HK-2 (cell line): Measurements from ENCODE around the gene CHN2.

Experiments
- DNase-seq: peaks from one replicate; pipeline ENCODE4 v3.0.0-alpha.2; 2018; ENCODE audit not compliant: unreplicated experiment

Gene CHN2

DNA sequence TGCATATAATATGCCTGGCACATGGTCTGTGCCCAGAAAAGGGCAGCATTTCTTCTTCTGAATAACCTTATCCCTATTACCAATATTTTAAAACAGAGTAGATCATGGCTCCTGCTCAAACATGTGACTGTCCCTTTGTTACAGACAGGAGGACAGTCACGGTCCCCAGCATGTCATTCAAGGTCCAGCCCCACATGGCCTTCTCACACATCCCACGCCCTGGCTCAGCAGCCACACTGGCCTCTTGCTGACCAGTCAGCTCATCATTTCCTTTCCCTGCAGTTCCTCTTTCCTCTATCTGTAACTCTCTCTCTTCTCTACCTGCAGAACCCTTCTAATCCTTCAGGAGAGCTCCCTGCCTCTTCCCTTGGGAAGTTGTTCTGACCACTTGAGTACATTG lies 167.8 kb downstream of the CHN2 start:
- no peak for DNase-seq

DNA sequence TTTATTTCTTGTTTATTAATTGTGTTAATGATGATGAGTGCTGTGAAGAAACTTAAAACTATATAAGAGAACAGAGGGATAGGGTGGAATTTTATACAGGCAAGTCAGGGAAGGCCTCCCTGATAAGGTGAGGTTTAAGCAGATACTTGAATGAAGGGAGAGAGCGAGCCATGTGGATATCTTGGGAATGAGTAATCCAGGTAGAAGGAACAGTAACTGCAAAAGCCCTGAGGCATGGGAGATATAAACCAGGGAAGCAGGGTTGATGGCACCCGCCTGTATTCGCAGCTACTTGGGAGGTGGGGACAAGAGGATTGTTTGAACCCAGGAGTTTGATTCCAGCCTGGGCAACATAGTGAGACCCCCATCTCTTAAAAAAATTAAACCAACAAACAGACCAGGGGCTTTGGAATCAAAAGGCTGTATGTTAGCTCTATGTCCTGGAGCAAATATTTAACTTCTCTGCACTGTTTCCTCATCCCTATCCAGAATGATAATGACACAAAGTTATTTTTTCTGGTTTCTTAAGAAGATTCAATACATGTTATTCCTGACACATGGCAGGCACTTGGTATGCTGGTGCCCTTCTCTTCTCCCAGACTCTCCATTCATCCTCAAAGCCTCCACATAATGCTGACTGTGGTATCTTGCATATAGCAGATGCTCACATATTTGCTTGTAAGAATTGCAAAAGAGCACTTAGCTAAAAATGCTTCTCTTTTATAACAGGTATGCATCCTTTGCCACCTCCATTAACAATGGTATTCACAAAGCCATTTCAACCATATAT lies 169.3 kb downstream of the CHN2 start:
- no peak for DNase-seq

DNA sequence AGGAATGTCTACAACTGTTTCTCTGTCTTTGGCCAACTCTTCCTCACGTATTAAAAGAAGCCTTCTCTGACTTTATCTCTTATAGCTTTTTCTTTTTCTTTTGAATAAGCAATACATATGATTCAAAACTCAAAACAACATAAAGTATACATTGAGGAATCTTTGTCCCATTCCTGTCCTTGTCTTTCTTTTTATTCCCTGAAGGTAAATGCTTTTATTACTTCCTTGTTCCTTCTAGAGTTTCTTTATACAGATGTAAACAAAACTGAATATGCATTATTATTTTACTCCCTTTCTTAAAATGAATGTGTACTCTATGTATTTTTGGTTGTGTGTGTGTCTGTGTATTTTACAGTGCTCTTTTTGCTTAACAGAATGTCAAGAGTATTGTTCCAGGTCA lies 170.1 kb downstream of the CHN2 start:
- no peak for DNase-seq

DNA sequence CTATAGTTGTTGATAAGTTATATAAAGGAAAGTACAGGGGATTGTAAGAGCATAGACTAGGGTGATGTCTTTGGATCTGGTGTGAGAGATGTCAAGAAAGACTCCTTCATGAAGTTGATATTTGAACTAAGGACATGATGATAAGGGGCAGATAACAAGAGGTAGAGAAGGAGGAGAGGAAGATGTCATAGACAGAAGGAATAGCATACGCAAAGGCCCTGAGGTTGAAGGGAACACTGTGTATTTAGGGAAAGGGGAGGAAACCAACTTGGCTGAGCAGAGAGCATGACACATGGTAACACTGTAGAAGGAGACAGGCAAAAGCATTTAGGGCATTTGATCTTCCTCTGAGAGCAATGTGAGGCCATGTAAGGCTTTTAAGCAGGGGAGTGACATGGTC lies 170.8 kb downstream of the CHN2 start:
- DNase-seq = no peak

DNA sequence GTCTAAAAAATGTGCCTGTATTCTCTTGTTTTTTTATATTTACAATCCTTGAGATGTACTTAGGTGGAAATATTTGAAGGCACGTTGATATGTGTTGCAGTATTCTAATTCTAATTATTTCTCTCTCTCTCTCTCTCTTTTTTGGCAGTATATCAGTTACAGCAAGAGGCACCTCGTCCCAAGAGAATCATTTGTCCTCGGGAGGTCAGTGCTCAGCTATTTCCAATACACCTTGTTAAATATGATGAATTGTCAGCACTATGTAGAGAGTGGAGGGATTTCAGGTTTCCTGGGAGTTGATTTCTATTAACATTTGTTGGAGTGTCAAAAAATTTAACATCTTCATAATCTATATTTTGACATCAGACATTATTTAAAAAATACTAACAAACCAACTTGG lies 173.2 kb downstream of the CHN2 start:
- no peak for DNase-seq

DNA sequence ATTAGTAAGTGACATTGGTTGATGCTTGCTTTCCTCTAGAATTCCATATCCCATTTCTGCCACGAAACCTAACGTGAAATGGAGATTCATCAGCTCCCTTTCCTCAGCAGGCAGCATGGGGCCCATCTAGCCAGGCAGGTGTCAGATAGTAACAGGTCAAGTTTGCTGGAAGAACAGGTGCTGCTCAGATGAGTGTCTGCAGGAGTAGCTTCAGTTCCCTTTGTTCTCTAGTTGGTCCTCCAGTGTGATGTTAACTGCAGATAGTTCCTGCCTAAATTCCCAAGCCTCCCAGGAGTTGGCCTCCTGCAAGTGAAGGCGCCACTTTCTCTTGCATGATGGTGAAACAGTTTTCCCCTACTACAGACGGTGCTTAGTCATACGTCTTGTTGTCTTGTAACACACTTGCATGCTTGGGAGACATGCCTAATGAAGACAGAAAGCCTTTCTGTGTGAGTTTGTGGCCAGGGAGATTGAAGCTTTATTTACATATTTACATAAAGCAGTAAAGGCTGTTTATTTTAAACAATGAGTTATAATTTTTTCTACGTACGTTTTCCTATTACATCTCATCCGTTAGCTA lies 175.4 kb downstream of the CHN2 start:
- no peak for DNase-seq

DNA sequence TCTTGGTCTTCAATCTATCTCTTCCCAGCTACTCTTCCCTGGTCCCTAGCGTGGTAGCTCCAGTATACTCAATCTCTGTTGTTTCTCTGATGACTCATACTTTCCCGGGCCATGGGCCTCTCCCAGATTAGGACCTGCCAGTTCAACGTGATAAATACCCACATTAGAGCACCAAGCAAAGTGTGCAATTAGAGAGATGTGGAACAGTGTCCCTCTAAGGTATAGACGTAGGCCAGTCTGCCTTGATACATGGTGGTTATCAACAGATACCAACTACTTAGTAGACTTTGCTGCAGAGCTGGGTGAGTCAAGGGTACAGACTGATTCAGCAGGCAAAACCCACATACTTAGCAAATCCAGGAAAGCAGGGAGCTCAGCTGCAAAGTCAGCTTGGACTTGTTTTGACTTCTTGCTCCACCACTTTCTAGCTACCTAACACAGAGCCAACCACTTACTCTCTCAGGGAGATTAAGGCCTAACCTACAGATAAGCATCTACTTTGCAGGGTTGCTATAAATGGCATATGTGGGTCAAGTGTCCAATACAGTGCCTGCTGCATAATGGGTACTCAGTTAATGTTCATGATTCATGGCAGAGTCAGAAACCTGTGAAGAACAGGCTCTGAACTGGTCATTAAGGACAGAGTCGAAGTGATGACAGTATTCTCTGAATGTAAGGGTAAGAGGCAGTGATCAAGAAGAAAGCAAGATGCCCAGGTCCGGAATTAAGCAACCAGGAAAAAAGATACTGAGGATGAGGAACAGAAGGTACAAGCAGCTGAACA lies 176.1 kb downstream of the CHN2 start:
- DNase-seq = no peak

DNA sequence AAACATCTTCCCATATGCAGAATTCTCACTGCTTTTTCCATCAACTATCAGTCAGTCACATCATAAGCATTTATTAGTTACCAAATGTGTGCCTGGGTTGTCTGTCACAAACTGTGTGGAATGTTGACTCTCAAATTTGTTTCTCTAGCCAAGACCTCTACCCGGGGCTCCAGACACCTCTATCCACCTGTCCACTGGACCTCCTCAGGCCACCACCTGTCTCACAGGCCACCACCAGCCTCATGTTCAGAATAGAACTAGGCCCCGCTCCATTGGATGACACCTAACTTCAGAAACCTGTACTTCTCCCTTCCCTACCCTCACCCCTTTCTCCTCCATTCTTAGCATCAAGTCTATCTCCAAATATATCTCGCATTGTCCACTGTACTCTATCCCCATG lies 176.9 kb downstream of the CHN2 start:
- DNase-seq = no peak

DNA sequence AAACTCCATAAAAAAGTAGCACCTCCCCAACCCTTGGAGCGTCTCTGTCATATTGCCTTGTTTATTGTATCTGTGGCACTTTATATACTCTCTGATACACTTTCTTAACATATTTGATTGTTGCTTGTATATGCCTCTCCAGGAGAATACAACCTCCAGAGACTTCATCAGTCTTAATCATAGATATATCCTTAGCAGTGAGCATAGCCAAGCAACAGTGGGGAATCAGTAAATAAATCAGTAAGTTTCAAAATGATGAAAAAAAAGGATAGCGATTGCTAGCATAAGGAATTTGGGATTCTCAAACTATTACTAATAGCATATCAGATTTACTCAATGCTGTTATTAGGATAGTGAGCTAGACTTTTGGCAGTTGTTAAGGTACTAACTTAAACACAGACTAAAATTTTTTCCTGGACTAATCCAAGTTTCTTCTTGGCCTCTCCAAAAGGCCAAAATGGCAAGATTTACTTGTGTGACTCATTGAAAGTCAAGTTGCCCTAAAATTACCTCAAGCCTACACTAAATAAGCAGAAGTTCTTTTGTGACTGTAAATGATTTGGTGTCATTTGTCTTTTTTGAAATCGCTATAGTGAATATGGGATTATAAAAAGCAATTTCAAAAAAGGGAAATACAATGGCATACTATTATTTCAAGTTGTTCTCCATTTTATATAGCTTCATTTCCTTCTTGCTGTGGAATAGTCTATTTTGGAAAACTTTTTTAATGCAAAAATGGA lies 177.9 kb downstream of the CHN2 start:
- no peak for DNase-seq

DNA sequence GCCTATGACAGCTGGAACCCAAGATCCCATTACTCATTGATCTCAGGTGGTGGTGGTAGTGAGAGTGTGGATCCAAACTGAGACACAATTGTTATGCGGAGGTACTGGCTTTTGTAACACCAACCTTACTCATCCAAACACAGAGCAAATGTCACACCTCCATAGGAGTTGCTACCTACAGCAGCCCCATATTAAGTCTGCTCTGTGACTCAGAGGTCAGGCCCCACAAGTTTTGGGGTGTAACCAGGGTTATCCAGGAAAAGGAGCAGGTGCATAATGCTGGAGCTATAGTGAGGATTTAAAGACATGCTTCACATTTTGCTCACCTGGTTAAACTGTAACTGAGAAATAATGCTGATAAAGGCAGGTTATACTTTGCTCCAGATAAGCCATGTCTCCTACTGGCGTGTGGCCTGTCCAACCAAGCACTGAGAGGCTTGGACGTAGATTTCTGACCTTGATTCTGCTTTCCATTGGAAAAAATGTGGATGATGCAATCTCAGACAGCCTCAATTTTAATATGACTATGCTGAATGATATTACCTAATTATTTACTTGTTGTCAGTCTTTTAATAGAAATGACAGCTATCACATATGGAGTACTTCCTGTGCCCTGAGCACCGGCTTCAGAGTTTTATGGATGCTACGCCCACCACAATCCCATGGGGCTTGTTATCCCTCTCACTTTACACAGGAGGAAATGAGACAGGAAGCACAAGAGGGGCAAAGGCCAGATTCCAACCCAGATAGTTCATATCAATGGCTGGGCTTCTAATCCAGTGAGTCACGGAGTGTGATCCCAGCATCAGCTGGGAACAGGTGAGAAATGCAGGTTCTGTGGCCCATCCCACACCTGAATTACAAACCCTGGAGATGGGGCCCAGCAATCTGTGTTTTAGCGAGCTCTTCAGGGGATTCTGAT lies 181.3 kb downstream of the CHN2 start:
- no peak for DNase-seq

DNA sequence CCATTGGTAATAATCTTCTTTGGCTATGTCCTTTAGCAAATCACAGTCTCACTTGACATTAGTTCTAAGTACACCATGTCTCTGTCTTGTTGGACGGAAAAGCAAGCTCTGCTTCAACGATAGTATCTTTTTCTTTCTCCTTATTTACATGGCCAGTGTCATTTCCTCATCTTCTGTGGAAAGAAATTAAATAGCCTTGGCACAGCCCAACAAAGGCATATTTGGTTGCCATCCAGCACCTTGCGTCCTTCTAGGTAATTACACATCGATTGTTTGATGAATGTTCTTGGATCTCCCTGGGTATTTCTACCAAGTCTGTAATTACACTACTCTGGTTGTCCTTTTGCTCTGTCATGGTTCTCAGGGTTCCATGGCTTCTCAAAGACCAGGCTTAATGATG lies 183.1 kb downstream of the CHN2 start:
- no peak for DNase-seq

DNA sequence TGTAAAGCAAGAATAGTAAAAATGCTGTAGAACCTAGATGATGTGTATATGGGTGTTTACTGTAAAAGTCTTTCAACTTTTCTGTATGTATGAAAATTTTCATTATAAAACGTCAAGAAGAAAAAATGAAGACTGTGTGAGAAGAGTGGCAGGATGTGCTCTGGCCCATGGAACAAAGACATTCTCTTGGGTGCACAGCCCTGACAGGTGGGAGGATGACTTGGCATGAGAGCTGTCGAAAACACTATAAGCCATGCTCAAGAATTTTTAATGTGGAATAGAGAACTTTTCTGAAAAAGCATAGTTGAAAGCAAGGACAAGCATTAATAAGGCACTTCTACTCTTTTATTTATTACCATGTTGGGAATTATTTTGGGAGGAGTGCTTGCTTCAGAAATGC lies 185.0 kb downstream of the CHN2 start:
- DNase-seq = no peak

DNA sequence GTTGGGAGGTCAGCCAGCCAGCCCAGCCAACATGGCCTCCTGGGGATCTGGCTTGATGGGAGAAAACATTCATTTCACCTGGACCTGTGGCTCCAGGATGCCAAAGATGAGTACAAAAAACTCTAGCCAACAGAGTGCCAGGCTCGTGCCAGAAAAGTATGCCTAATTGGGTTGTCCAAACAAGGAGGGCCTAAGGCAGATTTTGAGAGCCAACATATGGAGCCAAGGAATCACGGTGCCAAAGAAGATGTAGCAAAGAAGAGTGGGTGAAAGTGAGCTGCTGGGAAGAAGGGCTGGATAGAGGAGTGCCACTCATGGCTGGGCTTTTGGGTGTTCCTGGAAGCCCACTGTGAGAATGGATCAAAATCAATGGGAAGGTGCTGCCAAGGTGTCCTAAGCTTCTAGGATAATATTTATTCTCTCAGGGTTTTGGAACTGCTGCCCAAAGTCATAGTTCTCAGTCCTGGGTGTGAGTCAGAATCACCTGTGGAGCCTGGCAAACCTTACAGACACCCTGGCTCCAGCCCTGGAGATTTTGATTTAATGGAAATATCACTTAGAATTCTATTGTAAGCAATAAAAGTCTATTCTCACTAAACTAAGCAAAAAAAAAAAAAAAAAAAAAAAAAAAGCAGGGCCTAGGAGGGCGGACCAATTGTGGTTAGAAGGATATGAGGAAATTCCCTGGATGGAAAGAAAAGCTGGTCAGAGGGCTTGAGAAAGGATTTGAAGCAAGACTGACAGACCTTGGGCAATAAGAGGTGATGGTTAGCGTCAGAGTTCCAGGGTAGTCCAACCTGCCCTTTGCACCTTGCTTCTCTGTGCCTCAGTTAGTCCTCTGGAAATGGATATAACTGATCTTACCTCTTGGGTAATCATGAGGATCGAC lies 186.9 kb downstream of the CHN2 start:
- no peak for DNase-seq

DNA sequence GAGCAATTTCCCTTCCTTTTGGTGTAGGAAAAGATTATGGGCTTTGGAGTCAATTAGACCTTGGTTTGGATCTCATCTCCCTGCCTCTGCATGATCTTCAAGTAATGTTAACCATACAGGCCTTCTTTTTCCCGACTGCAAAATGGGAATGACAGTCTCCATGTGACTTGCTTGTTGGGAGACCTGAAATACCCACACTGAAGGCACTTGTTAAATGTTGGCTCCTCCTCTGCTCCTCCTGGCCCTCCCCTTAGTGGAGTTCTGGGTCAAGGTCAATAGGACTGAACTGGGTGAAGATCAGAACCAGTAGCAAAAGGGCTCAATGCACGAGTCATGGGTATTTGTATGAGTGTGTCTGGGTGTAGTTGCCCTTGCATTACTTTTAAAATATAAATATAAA lies 189.7 kb downstream of the CHN2 start:
- DNase-seq = no peak

DNA sequence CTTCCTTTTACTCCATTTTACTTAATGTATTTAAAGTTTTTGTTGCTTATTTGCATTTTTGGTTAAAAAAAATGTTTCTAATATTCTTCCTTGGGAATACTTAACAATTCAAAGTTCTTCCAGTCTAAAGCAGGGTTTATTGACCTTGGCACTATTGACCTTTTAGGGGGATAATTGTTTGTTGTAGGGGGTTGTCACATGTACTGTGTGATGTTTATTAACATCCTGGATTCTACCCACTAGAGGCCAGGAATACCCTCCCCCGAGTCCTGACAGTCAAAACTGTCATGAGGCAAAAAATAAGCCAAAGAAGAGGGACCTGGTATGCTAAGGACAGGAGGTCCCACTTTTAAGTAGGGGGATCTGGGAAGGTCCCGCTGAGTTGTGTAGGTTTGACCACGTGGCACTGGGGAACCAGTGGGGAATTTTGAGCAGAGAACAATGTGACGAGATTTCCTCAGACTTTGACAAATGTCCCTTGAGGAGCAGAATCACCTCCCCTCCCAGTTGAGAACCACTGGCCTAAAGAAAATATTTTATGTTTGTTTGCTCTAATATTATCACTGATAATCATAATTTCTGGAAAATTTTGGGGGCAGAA lies 190.7 kb downstream of the CHN2 start:
- DNase-seq = no peak

DNA sequence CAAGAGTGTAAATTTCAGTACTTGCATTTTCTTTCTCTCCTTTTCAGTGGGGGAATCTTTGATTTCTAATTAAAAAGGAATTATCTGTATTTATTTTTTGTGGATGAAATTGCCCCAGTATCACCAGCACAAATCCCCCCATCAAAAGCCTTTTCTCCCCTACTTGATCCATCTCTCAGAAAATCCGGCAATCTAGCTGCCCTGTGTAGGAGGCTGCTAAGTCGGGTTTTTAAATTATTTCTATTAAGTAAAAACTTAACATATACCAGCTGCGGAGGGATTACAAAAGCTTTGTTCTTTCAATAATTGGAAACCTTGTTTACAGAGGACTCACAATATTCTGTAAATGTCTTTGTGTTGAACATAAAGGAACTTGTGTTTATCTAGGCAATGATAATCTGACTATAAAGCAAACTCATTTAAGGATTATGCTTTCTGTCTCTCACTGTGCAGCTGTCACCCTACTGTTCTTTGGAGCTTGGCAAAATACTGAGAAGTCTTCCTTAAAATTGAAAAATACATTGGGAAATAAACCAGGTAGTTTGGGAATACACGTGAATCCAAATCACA lies 191.7 kb downstream of the CHN2 start:
- DNase-seq = no peak

DNA sequence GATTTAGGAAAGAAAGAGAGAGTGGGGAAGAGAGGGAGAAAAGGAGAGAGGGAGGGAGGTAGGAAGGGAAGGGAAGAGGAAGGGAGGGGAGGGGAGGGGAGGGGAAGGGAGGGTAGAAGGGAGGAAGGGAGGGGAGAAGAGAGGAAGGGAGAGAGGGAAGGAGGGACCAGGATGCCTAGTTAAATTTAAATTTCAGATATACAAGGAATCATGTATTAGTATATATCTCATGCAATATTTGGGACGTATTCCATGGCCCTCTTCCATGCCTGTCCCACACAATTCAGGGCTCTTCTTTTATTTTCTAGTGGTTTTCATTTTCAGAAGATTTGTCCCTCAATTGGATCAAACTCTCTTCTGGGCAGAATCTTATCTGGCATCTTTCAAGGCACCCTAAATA lies 196.7 kb downstream of the CHN2 start:
- no peak for DNase-seq

DNA sequence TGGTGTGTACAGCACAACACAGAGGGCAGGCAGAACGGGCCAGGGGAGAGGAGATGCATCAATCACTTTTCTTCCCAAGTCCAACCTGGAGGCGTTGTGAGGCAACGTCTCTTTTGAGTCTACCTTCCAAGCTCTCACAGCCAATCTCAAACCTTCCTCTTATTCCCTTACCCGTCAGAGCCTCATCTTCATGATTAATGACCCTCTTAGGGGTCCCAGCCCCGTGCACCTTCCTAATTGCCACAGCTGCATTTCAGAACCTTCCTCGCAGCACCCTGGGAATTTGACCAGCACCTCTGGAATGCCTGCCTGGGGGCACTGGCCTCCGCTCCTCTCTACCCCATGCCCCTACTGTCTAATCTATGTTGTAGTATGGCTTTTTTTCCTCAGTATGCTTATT lies 199.7 kb downstream of the CHN2 start:
- DNase-seq = no peak

DNA sequence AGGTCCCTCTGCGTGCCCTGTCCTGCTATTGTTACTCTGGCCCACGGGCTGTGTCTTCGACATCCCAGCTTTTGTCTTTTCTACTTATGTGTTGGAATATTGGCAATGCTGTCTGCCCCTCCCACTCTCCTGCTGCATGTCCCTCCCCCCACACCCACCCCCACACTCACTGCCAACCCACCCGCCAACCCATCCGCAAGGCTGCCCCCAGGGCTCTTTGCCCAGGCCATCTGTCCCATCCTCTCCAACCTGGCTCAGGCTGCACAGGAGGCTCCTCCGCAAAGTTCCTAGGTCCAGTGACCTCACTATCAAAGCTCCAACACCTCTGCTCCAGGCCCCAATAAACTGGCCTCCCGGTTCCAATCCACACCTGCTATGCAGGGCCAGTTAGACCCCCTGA lies 202.0 kb downstream of the CHN2 start:
- no peak for DNase-seq

DNA sequence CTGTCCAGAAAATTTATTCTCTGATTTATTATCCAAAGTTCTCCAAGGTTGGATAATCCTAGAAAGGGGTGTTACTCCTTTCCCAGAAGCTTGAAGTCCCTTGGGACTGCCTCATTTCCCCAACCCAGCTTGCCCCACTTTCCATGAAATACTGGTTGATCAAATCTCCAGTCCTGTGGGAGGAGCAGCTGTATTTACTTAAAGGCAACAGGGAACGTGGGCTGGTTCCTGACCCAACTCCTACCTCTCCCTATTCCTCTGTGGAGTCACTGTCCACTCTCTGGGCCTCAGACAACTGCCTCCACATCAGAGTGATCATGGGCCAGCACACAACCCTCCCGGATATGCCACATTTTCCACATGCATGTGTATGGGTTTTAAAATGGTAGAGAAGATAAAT lies 202.8 kb downstream of the CHN2 start:
- no peak for DNase-seq
